Activated naive CD4-positive, alpha-beta T cell treated with Interleukin-2 at 50 U/mL for 16 hours (primary cell): ENCODE results near the gene KRT8.
"Not testable (repeated sequence)": the region's sequence is repeated elsewhere in the genome, so short reads cannot be mapped to it uniquely, and the experiment has no call there.

ENCODE experiments used
- DNase-seq: peaks from one replicate; pipeline ENCODE4 v3.0.0-alpha.2; 2020

KRT8 gene

DNA sequence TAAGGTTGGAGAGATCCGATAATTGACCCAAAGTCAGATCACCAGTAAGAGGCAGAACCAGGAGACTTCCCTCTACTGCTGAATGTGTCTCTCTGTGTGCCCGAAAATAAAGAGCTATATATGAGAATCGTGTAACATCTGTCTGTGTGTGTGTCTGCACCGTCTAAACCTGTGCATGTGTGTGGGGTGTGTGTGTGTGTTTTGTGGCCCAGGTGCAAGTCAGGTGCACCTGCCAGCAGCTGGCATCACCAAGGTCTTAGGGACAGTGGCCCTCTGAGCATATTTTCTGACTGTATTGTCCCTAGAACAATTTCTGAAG is 31.4 kb downstream of the KRT8 start:
- no peak for DNase-seq

DNA sequence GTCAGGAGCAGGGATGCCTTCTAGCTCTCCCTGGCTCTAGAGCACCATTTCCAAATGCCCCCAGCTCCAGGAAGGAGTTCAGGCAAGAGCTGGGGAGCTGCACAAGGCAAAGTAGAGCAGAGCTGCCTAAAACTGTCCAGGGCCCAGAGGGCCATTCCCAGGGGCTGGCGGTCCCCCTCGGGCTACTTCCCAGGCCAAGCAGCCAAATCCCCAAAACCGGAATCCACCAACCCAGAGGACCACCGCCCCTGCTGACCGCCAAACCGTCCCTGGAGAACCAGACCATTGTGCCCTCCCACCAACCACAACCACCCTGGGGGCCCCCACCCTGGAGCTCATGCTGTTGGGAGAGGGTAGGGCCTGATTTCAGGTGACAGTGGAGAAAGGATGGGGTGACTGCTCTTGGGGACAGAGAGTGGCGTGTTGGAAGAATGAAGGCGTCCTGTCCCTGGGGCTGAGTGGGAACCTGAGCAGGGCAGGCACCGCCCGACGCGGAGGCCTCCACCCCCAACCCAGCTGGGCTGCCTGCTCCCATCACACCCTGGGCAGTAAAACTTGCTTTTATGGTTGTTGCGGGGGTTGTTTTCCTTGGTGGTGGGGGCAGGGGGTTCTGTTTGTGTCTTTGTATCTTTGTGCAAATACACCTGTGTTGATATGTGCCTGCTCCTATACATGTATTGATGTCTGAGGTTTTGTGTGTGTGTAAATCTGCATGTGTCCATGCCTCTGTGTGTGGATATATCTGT is 32.1 kb downstream of the KRT8 start:
- no peak for DNase-seq

GRCh38 chr12:52871291-52872039 is 33.4 kb downstream of the KRT8 start:
- no peak for DNase-seq

DNA sequence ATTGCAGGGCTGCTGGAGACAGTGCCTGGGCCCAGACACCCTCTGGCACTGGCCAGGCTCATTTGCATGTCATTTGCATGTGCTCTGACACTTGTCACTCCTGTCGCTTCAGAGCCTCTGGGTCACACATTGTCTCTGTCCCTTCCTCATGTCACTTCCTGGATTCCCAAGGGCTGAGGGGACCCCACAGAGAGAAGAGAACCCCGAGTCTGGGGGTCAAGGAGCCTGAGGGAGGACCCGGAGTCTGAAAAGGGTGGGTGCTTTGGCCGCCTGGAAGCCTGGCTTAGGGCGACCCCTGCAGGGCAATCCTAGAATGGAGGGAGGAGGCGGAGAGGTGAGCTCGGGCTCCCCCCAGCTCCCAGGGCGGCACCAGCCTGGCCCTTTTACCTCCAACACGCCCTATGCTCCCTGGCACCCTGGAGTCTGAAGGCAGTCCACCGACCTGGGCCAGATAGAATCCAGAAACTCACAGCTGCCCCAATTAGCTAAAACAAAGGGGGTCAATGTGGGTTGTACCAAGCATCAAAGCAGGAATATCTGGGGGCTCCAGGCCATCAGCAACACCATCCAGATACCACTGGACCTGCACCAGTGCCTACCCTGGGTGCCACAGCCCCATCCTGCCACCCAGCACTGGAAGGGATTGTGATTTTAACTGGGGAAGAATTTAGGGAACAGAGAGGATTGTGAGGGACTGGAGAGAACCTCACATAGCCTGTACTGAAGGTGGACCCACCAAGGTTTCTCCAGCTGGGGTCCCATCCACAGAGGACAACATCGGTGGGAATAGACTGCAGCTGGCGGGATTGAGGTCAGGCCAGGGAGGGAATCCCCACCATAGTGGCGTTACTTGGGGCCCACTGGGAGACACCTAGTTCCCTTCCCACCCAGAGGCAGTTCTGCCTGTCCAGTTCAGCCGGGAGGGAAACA is 34.2 kb downstream of the KRT8 start:
- peak; percentile 76 for DNase-seq

GRCh38 chr12:52867642-52868041 is 37.2 kb downstream of the KRT8 start:
- peak; percentile 23 for DNase-seq

- DNase-seq: no peak
These were observed 37.7 kb downstream of the KRT8 start for GRCh38 chr12:52867152-52867551.

DNA sequence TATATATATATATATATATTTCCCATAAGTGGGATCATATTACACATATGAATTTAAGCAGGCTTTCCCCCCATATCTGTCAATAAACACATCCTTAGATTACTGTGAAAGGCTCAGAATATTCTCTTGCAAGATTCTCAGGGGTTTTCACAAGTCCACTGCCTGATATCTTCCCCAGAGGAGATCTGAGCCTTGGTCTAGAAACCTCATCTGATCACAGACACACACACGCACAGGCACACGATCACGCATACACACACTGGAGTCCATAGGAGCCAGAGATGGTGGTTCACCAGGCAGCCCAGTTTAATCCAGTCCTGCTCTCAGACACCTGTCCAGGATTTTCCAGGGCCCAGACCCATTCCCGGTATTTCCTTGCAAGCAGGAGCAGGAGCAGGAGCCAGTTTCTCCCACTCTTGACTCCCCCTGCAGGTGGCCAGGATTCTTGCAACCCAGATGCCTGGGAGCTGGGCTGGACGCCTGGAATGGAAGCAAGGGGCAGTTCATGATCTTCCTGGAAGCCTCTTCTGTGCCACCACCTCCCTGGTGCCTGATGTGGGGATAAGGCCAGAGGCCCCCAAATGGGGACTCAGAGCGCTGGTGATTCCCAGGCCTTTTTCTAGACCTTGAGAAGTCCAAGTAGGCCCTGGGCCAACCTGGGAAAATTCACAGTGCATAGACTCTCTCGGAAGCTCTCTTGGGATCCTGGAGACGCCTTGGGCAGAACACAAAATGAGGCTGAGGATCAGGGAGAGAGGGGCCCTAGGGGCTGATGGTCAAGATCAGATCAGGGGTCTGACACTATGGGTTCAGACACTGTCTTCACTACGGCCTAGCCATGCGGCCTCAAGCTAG is 39.6 kb downstream of the KRT8 start:
- DNase-seq: no peak

GRCh38 chr12:52862023-52862422 is 42.9 kb downstream of the KRT8 start:
- DNase-seq: no peak

DNA sequence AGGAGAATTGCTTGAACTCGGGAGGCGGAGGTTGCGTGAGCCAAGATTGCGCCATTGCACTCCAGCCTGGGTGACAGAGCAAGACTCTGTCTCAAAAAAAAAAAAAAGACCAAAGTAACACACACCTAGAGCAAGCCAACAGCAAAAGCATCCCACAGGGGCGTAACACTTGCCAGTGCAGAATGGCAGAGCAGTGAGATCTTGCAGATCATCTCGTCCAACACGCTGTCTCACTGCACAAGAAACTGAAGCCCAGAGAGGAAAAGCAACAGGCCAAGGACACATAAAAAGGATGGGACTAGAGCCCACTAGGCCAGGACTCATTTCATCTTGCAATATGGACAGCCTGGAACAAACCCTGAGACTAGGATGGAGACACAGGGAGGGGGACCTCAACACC is 43.4 kb downstream of the KRT8 start:
- DNase-seq: no peak

GRCh38 chr12:52860102-52860823 is 44.6 kb downstream of the KRT8 start:
- no peak for DNase-seq

DNA sequence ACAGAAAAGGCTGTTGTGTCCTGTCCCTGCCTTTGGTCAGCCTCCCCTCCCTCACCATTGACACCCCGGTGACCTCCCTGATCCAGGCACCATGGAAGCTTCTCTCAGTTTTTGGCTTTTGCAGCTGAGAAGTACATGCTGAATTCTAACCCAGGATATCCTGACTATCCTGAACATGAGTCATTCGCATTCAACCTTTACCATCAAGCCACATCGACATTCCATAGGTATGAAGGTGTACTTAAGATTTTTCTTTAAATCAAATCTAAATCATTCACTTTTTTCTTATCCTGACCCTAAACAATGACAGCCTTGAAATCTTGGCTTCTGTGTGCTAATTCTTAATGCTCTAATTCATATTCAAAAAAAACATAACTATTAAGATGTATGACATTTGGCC is 47.4 kb downstream of the KRT8 start:
- DNase-seq: no peak

DNA sequence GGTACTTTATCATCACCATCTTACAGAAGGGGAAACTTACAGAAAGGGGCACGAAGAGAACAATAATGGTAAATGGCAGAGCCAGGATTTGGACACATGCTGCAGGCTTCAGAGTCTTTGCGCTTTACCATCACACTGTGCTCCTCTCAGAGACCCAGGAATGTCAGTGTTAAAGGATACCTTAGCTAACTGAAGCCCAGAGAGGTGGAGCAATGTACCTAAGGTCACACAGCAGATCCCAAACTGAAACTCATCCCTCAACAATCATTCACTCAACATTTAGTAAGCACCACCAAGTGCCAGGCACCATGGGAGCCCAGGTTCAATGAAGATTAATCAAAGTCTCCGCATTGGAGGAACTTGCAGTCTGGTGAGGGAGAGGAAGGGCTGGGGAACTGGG is 48.1 kb downstream of the KRT8 start:
- no peak for DNase-seq

GRCh38 chr12:52856077-52856476 is 48.8 kb downstream of the KRT8 start:
- DNase-seq: not testable (repeated sequence)

- no peak for DNase-seq
These were observed 53.1 kb downstream of the KRT8 start for GRCh38 chr12:52851787-52852186.

DNA sequence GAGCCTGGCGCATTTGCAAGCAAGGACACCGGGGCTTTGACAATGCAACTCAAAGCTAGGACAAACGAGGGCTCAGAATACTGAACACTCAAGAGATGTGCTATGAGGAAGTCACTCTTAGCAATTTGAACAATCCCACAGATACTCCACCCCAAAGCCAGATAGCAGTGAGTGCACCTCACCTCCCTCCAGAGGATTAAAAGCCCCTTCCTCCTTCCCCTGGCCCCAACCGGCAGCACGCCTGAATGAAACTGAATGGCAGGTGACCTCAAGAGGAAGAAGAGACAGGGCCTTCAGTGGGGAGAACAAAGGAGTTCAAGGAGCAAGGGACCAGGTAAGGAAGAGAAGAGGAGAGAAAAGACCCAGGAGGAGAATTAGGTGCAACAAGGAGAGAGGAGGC is 54.2 kb downstream of the KRT8 start:
- no peak for DNase-seq

- DNase-seq: no peak
These were observed 55.4 kb downstream of the KRT8 start for GRCh38 chr12:52849511-52849910.

DNA sequence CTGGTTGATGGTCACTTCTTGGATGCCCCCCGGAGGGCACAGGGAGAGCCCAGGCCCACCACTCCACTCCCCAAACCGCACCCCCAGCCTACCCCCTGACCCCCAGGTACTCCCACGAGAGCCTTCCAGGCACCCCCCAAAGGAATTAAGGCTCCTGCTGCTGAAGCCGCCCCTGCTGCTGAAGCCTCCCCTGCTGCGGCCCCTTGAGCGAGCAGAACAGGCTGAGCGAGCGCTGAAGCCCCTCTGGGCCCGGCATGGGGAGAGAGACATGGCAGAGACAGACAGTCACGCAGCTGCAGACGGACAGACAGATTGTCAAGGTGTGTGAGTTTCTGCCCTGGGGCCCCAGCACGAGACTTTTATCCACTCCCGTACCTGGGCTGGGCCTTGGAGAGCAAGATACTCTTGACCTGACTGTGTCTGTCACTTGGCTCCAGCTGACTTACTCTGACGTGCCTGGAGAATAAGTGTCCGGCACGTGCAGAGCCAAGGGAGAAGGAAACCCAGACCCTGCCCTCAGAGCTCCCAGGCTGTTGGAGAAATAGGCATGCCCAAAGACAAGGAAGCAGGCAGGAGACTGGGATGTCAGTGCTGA is 56.1 kb downstream of the KRT8 start, which contains the start of gene KRT78:
TSS of gene KRT78 (minus strand) at position 334 of the 595 bp plus-strand sequence. CDS start at position 270, 64 bp downstream.
- no peak for DNase-seq

DNA sequence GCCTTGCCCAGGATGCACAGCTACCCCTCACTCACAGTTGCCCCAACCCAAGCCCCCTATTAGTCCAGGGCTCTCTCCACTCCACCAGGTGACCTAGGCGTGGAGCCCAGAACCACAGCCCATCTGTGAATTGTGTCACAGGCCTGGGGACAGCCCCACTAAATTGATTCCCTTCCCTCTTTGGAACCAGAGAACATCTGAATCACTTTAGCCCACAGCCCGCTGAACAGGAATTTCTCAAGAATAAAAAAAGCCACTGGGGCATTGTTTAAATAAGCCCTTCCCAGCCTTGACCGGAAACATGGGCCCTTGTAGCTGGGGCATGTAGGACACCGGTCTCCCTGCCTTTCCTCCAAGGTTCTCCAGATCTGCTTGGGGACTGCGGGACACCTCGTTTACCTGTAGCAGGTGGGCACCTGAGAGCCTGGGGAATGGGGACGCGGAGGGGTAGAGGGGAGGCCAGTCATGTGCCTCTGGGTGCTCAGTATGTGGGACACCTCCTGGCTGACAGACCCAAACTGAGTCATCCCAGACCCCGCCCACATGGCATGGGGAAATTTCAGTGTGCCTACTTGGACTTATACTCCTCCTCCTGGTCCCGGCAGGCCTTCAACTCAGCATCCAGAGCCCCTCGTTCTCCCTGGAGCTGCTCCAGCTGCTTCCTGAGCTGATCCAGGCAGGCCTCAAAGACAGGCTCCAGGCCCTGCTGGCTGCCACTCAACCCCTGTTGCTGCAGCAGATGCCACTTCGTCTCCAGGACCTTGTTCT is 57.4 kb downstream of the KRT8 start:
- DNase-seq: no peak
